Measurements from ENCODE around the gene POU2F2.
A peak's percentile ranks its signal among the peaks of the same experiment; 100 is the strongest.
"Not testable (repeated sequence)": the region's sequence is repeated elsewhere in the genome, so short reads cannot be mapped to it uniquely, and the experiment has no call there.

The POU2F2 gene

DNA sequence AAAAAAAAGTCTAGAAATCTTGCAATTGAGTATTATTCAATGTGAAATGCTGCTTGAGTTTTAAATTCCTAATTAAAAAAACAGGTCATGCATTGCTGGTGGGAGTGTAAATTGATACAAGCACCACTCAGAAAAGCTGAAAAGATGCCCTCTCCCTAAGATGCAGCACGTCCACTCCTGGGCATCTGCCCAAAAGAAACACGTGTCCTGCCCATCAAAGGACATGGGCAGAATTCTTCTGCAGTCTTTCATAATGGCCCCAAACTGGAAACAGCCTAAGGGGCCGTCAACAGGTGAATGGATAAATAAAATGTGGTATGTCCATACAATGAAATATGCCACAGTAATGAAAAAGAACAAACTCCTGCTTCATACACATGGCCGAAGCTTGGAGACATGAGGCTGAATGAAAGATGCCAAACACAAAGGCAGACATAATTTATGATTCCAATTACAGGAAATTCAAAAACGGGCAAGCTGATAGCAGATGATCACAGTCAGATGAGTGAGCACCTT lies 7.8 kb downstream of the POU2F2 start:
- no peak for DNase-seq (ENCODE audit: low spot score)

DNA sequence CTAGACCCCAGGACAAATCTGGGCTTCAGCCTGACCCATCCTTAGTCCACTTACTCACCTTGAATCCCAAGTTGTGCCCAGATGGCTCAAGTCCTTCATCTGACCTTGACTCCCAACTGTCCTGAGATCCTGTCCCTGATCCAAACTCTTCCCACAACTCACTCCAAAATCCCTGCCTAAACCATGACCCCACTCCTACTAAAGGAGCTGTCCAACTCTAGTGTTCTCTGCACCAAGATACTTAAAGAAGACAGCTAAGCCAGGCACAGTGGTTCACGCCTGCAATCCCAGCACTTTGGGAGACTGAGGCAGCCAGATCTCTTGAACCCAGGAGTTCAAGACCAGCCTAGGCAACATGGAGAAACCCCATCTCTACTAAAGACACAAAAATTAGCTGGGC lies 8.5 kb downstream of the POU2F2 start:
- DNase-seq (ENCODE audit: low spot score) = no peak

DNA sequence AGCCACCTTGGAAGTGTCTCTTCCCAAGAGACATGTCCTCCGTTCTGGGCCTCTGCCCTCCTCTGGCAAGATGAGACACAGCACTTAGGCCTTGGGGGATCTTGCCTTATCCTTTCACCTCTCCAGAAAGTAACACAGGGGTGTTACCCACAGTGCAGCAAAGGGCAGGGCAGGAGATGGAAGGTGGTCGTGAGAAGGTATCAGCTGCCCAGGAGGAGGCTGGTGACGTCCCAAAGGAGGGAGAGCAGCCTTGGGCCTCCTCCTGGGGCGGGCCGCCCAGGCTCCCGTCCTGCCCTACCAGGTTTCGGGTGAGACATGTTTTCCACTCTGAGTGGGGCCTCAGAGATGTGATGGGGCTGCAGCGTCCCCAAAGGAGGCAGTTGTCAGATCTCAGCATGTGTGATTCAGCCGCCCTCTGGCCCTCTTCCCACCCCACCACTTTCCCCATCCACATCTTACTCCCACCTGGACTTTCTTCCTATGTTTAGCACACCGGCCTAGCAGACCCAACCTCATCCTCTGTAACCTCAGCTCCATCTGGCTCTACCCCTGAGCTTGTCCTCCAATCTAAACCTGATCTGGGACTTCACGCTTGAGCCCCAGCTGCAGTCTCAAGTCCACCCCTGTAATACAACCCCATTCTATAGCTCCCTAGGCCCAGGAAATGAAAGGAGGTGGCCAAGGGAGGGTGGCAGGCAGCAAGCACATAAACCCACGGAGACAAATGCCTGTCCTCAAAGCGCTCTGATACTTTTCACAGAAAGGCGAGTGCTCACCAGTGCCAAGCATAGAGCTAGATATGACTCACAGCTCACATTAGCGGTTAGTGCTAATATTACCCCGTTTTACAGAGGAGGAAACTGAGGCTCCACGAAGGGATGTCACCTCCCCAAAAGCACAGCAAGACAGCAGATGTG lies 9.3 kb downstream of the POU2F2 start:
- DNase-seq (ENCODE audit: low spot score) = no peak

DNA sequence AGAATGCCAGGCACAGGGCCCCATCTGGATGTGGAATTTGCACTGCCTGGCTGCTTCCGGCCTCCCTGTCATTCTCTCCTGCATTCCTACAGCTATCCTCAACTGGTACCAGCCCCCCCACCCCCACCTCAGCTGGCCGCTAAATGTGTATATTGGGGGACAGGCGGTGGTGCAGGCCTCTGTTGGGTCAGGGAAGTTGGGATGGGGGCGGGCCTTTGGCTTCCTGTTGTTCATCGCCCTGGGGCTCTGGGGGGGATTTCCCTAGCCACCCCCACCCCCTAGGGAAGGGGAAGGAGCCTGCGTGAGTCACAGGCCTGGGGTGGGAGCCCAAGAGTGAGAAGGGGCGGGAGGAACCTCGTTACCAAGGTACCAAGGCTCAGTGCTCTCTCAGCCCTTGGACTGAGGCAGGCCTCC lies 10.6 kb downstream of the POU2F2 start:
- DNase-seq (ENCODE audit: low spot score) = peak; percentile 41

DNA sequence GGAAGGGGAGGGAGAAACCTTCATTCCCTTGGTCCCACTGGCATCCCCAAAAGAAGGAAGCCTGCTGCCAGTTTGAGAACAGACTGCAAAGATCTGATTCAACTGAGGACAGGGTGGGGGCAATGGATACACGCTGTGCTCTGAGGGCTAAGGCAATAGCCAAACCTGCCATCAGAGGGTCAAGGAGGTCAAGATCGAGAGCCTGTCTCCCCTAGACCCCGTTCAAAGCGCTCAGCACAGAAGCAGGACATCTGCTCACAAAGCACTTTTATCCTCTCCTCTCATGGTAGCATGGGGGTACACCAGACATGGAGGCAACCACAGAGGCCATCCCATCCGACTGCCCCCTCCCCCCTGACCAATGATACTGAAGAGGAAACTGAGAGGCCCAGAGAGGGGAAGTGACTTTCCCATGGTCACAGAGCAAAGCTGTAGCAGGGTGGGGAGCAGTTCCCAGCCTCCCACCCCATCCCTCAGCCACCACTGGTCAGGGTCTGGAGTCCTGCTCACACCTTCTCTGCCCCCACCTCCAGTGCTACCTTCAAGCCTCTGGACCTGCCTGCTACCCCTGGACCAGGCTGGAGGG lies 11.1 kb downstream of the POU2F2 start:
- DNase-seq (ENCODE audit: low spot score) = no peak

DNA sequence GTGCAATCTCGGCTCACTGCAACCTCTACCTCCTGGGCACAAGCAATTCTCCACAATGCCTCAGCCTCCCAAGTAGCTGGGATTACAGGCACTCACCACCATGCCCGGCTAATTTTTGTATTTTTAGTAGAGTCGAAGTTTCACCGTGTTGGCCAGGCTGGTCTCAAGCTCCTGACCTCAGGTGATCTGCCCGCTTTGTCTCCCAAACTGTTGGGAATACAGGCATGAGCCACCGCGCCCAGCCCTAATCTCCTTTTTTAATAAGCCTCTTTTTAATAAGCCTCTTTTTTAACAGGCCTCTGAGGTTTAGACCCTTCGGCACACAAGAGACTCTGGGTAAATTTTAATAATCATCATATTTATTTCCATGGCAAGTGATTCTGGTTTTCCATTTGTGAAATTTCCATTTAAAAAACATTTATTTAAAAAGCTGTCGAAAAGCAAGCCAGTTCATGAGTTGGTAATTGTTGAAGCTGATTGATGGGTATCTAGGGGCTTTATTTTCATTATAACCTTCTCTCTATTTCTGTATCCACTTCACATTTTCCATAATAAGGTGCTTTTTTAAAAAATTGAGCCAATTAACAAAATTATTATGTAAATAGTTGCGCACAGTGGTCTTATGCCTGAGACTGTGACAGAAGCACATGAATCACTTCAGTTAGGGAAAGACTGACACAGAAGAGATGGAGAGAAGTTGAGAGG lies 11.8 kb downstream of the POU2F2 start:
- DNase-seq (ENCODE audit: low spot score) = no peak

DNA sequence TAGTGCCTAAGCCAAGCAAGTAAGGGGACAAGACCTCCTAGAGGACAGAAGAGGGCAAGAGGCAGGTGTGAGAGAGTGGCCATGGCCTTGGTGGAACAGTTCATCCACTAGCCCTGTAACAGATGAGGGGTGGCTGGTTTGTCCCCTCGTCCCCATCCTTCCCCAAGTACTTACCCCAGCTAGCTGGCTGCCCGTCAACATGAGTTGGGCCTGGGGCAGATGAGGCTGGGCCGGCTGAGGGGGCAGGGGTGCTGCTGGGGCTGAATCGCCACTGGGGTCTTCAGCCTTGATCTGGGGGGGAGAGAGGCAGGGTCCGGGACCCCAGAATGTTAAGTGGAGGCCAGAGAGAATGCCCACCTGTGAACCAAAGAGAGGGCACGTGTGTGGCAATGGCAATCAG lies 15.2 kb downstream of the POU2F2 start:
- no peak for DNase-seq (ENCODE audit: low spot score)

DNA sequence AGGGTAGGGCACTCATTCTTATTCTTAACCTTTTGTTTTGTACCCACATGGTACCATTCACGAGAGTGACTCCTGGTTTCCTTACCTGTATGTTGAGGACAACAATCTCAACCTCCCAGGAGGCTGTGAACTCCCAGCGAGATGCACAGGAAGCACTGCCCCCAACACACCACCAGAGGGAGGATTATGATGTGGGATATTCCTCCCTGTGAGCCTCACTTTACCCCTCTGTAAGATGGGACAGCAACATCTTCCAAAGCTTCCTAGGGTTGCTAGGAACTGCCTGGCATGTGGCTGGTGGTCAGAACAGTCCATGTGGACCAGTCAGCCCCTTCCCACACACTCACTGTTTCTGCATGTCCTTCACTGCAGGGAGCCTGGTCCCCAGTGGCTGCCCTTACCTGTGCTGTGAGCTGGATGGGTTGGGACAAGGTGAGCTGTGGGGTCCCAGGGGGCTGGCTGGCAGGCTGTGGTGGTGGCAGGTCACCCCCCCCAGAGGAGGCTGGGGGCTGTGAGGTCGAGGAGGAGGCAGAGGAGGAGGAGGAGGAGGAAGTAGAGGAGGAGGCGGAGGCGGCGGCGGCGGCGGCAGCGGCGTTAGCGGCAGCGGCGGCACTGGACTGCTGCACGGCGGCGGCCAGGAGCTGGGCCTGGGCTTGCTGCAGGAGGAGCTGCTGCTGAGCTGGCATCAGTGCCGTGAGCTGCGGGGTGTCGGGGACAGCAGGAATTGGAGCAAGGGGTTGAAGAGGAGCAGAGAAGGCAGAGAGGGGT lies 15.8 kb downstream of the POU2F2 start:
- DNase-seq (ENCODE audit: low spot score) = no peak

DNA sequence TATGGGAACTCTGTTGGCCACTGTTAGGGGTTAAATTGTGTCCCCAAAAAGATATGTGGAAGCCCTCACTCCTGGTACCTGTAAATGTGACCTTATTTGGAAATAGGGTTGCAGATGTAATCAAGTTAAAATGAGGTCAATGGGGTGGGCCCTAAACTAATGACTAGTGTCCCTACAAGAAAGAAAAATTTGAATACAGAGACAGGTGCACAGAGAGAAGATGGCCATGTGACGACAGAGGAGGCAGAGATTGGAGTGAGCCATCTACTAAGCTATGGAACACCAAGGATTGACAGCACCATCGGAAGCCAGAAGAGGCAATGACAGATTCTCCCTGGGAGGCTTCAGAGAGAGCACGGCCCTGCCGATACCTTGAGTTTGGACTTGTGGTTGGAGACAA lies 16.5 kb downstream of the POU2F2 start:
- DNase-seq (ENCODE audit: low spot score) = no peak

DNA sequence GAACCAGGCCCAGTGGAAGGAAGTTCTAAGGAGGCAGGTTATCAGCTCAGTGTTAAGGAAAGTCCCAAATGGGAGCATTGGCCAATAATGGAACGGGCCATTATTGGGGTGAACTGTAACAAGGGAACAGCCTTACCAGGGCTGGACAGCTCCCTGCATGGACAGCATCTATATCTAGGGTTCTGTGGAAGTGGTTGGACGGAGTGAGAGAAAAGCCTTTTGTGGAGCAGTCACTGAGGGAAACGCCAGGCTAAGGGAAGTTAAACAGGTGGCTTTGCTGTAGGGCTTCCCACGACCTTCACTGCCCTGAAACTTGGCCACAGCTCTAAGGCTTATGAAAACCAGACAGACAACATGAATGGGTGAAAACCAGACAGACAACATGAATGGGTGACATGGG lies 17.0 kb downstream of the POU2F2 start:
- no peak for DNase-seq (ENCODE audit: low spot score)

DNA sequence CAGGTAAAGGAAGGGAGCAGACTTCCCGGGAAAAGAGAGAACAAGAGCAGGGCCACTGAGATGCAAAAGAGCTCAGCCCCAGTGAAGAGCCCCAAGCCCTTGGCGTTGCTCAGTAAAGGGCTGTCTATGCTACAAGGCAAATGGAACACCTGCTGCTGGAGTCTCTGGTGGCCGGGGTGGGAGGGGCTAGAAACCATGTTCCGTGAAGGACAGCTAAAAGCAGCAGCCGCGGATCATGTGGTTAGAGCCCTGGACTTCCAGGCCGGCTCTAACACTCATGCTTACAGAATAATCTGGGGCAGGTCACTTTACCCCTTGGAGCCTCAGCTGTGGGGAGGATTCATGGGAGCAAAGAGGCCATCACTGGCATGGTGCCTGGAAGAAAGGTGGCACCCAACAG lies 17.8 kb downstream of the POU2F2 start:
- DNase-seq (ENCODE audit: low spot score) = no peak

DNA sequence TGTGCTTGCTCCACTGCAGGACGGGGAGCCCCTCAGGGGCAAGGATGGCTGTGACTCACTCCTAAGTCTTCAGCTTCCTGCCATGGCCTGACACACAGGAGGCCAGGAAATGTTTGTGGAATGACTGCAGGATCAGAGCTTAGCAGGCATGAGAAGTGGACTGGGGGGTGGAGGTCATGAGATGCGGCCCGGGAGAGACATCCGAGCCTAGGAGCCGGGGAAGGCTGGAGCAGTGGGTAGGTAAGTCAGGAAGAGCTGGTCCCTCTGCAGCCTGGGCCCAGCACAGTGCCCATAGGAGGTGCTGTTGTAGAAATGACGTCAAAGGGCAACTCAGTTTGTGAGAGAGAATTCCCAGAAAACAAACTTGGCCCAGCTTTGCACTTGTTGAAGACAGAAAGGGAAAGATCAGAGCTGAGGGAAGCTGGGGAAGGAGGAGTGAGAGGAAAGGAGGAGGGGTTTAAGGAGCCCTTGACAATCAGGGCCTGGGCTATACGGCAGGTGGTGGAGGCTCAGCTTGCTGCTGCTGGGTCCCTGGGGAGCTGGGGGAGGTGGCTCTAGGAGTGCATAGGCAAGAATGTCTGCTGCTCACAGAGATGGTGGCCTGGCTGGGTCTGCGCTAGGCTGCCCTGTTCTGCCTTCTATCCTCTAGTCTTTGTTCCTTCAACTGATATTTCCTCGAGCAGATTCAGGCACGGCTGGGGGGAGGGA lies 18.5 kb downstream of the POU2F2 start:
- no peak for DNase-seq (ENCODE audit: low spot score)

DNA sequence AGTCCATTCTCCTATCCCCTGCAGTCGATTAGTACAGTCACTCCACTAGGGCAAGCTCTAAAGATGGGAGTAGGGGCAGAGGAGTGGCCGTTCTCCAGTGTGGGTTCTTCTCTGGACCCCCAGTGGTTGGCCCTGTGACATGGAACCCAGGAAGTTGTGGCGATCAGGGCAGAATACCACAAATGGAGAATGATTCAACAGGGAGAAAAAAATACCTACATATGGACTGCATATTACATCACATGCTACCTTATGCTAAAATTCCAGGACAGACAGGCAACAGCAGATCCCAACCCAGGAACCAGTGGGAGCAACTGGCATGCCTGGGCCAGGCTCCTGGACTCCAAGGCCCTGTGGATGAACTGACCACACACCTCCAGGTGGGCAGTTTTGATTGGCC lies 20.4 kb downstream of the POU2F2 start:
- no peak for DNase-seq (ENCODE audit: low spot score)

DNA sequence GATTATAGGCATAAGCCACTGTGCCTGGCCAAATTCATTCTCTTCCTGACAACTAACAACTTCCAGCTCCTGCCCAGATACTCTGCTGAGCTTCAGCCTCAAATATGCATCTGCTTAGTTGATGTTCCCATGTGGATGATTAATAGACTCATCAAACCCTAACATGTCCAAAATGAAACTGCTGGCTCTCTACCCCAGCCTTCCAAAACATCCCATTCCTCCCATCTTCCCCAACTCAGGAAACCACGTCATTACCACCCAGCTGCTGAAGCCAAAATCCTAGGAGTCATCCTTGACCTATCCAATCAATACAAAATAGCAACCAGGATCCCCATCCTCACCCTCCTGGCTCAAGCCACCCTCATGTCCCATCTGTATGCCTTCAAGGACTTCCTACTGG lies 20.9 kb downstream of the POU2F2 start:
- no peak for DNase-seq (ENCODE audit: low spot score)

DNA sequence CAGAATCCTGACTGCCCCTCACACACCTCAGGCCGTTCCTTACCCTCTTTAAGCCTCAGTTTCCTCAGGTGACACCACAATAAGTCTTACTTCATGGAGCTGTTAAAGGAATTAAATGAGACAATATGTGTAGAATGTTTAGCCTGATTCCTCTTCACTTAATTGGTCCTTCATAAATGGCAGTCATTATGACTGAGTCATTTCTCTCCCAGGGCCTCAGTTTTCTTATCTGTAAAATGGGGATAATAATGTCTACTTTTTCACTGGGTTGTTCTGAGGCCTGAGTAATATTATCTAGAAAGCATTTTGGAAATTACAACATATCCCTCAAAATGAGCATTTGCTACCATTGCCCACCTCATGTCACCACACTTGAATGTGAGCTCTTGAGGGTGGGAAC lies 21.6 kb downstream of the POU2F2 start:
- no peak for DNase-seq (ENCODE audit: low spot score)

DNA sequence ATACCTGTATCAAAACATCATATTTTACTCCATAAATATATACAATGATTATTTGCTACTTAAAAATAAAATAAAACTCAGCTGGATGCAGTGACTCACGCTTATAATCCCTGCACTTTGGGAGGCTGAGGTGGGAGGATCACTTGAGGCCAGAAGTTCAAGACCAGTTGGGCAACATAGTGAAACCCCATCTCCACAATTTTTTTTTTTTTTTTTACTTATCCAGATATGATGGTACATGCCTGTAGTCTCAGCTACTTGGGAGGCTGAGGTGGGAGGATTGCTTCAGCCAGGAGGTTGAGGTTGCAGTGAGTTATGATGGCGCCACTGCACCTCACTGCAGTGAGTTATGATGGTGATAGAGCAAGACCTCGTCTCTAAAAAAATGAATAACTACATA lies 22.4 kb downstream of the POU2F2 start:
- DNase-seq (ENCODE audit: low spot score) = no peak

DNA sequence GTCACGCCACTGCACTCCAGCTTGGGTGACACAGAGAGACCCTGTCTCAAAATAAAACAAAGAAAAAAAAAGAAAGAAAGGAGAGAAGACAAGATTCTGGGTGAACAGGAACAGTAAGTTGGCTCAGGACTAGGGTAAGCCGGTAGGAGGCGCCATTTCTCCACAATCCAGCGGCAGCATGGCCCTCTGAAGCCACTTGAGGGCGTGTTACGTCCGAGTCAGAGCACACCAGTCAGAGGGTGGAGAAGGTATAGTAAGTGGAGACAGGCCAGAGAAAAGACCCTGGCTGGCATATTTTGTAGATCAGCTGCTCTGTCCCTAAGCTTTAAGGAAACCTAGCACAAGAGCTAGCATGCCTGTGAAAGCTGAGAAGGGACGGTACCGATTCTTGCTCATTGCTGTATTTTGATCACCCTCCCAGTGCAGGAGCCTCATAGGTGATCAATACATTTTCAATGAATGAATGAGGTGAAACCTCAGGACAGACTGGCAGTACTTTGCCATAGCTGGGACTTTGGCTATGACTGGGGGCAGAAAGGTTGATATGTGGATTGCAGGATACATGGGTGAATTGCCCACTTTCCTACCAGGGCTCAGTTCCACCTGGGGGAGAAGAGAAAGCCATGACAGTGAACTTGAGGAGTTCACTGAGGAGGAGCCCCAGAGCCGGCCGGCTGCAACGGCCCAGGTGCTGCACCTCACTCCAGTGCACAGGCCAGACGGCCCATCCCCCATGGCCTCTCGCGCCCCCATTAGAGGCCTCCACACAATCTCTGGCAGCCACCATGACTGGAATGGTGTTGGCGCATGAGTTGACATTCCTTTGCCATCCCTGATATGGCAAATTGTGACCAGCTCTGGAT lies 23.5 kb downstream of the POU2F2 start:
- peak; percentile 59 for DNase-seq (ENCODE audit: low spot score)

DNA sequence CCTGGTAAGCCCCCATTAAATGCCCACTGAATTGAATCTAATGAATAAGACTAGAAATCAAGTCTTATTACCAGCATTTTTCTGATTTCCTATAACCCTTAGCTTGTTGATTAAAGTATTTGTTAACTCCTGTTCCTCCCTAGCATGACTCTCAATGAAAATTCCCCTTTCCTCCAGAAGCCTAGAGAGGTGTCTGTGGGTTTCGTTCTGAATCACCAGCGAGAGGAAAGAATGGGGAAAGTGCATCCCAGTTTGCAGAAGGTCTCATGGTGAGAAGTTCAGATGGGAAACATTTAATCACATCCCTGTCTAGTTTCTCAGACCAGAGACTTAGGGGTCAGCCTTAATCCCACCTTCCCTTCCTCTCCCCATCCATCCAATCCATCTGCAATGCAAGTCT lies 26.9 kb downstream of the POU2F2 start:
- no peak for DNase-seq (ENCODE audit: low spot score)

DNA sequence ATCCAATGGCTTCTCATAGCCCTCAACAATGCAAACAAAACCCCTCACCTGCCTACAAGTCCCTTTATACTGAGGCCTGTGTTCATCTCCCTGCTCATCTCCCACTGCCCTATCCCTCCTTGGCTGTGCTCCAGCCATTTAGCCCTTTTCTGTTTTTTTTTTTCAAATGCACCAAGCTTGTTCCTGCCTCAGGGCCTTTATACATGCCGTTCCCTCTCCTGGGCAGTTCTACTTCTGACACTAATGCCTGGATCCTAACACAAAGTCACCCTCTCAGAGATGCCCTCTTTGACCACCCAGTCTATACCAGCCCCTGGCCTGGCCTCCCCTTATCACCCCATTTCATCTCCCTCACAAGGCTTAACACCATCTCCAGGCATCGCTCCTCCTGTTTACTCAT lies 29.4 kb downstream of the POU2F2 start:
- DNase-seq (ENCODE audit: low spot score) = no peak

DNA sequence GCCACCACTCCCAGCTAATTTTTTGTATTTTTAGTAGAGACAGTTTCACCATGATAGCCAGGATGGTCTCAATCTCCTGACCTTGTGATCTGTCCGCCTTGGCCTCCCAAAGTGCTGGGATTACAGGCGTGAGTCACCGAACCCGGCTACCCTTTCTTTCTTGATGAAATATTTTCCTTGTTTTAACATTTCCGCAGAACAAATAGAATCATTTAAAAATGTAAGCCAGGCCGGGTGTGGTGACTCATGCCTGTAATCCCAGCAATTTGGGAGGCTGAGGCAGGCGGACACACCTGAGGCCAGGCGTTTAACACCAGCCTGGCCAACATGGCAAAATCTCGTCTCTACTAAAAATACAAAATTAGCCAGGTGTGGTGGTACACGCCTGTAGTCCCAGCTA lies 32.0 kb downstream of the POU2F2 start:
- DNase-seq (ENCODE audit: low spot score) = not testable (repeated sequence)
